Lower leg skin (tissue), 4 donors: ENCODE data around the gene TUBGCP6. TPM values are rescaled to one million over a fixed set of nuclear protein-coding genes. Genes with fewer than 3 reads are reported as not detected.
A peak's percentile ranks its signal among the peaks of the same experiment; 100 is the strongest.

ENCODE experiments used
- DNase-seq, 2 donors: peaks; one replicate each; pipeline ENCODE4 v3.0.0-alpha.2; 2019; ENCODE audit warnings: low spot score in 2 of 2
- H3K4me3 ChIP-seq: fragments of 200-600 bp; sonication (generic); 2 replicates; pipeline ENCODE4 v1.5.1; 2017; ENCODE audit warnings: mild to moderate bottlenecking, low read depth; ENCODE audit not compliant: poor library complexity, severe bottlenecking
- CTCF ChIP-seq, 3 donors: fragments of 450-650 bp; IDR thresholded peaks; one replicate each; pipeline ENCODE4 v1.5.1; 2016; ENCODE audit warnings: antibody characterized with exemption in 3 of 3, mild to moderate bottlenecking in 3 of 3, moderate library complexity in 2 of 3
- POLR2A ChIP-seq, 2 donors: fragments of 450-650 bp; IDR thresholded peaks; one replicate each; pipeline ENCODE4 v1.6.1; 2016 to 2017; ENCODE audit warnings: antibody characterized with exemption in 2 of 2, mild to moderate bottlenecking in 1 of 2, moderate library complexity in 1 of 2
- WGBS, 2 donors: methylation state at CpG; one replicate each; pipeline ENCODE4 v1.1.5; 2018; 5-methylcytosine and 5-hydroxymethylcytosine counted together
- intact Hi-C: fragments of 100-400 bp; cut with DNase I; formaldehyde crosslinking; loops from one replicate; pipeline ENCODE4 v1.15.0; 2023; ENCODE audit warnings: low total_unique reads
- total RNA-seq, 4 donors: library from RNA; depleted of rRNA; stranded (reverse); fragments of >200 nt; gene quantifications; one replicate each; pipeline ENCODE4 v1.1.0, GENCODE V29; 2016

The TUBGCP6 gene
- total RNA-seq, 4 donors from 2014 or later = 37.1 to 67.0 (median 52.5) TPM

- WGBS, 2 donors = 71 to 84% methylated on average over 20 to 21 of the region's 25 CpGs
- intact Hi-C loops = no loop called here
- no peak overlapping the region for H3K4me3 ChIP-seq
- TF ChIP-seq POLR2A (IDR thresholded peaks at IDR 0.05) (no peak), CTCF (IDR thresholded peaks at IDR 0.05) (no peak)
- no peak for DNase-seq
These were observed 52.2 kb downstream of the TUBGCP6 start for GRCh38 chr22:50192436-50193204.

- intact Hi-C loops = no loop called here
- 54 to 65% methylated on average over 15 to 18 of the region's 18 CpGs for WGBS, 2 donors
- DNase-seq = no peak
These were observed 53.7 kb downstream of the TUBGCP6 start for GRCh38 chr22:50190941-50191741.

GRCh38 chr22:50190182-50190940, 54.5 kb downstream of the TUBGCP6 start:
- H3K4me3 ChIP-seq = no peak overlapping the region
- DNase-seq = peak; percentile 56 to 95
- 5 to 20% methylated on average over 1 to 20 of the region's 43 CpGs for WGBS, 2 donors
- TF ChIP-seq CTCF (IDR thresholded peaks at IDR 0.05) (no peak), POLR2A (IDR thresholded peaks at IDR 0.05) (no peak)
- intact Hi-C loops = no loop called here

More at GRCh38 chr22:50190941-50191741, 53.7 kb downstream of the TUBGCP6 start:
- TF ChIP-seq POLR2A (IDR thresholded peaks at IDR 0.05) (no peak), CTCF (IDR thresholded peaks at IDR 0.05) (no peak)
- H3K4me3 ChIP-seq = no peak overlapping the region

- TF ChIP-seq CTCF (IDR thresholded peaks at IDR 0.05) = no peak
- TF ChIP-seq POLR2A (IDR thresholded peaks at IDR 0.05) = no peak
- 3 to 4% methylated on average over 4 of the region's 4 CpGs for WGBS, 2 donors
- H3K4me3 ChIP-seq = no peak overlapping the region
- no peak for DNase-seq
- intact Hi-C loops = loop anchor here (10.0 kb wide), 1 partner anchor 255 kb away; no protein-coding TSS in a partner anchor
These were observed 55.0 kb downstream of the TUBGCP6 start for GRCh38 chr22:50189849-50190181.

- DNase-seq = no peak
- WGBS, 2 donors = 73 to 77% methylated on average over 13 to 15 of the region's 20 CpGs
- TF ChIP-seq CTCF (IDR thresholded peaks at IDR 0.05) = no peak
- TF ChIP-seq POLR2A (IDR thresholded peaks at IDR 0.05) = no peak
- intact Hi-C loops = loop anchor here (10.0 kb wide), 1 partner anchor 255 kb away; no protein-coding TSS in a partner anchor
- H3K4me3 ChIP-seq = no peak overlapping the region
These were observed 55.5 kb downstream of the TUBGCP6 start for GRCh38 chr22:50189184-50189848.
